ENCODE results near the gene IGFLR1.

GRCh38 chr19:35757749-35758608 lies 15.7 kb upstream of the IGFLR1 start, which contains the start of gene PROSER3:
- TF ChIP-seq GATA2 (IDR thresholded peaks at IDR 0.05; ENCODE audit: low read depth, low read length) (no peak), GATA3 (IDR thresholded peaks at IDR 0.05; ENCODE audit: low read depth, low read length) (no peak)
